H1 (cell line): ENCODE measurements around the gene COL25A1. TPM values are rescaled to one million over a fixed set of nuclear protein-coding genes. Genes with fewer than 3 reads are reported as not detected.

ENCODE experiments used
- CTCF ChIA-PET: fragments of 300-600 bp; sonication (Branson Sonifier 250); formaldehyde crosslinking; loops from one replicate; lab custom pipeline; 2021; ENCODE audit not compliant: partially characterized antibody; lab: Charles Lee
- POLR2A ChIA-PET: fragments of 300-600 bp; sonication (Branson Sonifier 250); formaldehyde crosslinking; loops from one replicate; lab custom pipeline; 2021; ENCODE audit warnings: inconsistent platforms; ENCODE audit not compliant: partially characterized antibody; lab: Charles Lee
- DNase-seq, 2 experiments: peaks; one replicate each; pipeline versions ENCODE4 v3.0.0 to v3.0.0-alpha.2; 2010 to 2022; ENCODE audit warnings: low spot score in 2 of 2, low read depth in 1 of 2, mixed read lengths in 1 of 2
- FAIRE-seq: peaks from 2 replicates; lab custom pipeline; 2011; peaks lifted over from hg19 to GRCh38; lab: Jason Lieb, UNC
- H2AFZ ChIP-seq: 2 replicates; pipeline ENCODE4 v1.8.1; 2012; ENCODE audit warnings: low read length, inconsistent platforms
- H2AK5ac ChIP-seq: 2 replicates; pipeline ENCODE4 v1.6.1; 2013; ENCODE audit warnings: low read depth, low read length
- H2BK120ac ChIP-seq: replicated peaks from 2 replicates; pipeline ENCODE3; 2013; ENCODE audit warnings: low read depth, low read length, inconsistent platforms
- H2BK12ac ChIP-seq: 2 replicates; pipeline ENCODE4 v1.6.1; 2013; ENCODE audit warnings: low read depth, low read length
- H2BK15ac ChIP-seq: 2 replicates; pipeline ENCODE4 v1.6.1; 2013; ENCODE audit warnings: low read length
- H2BK20ac ChIP-seq: 2 replicates; pipeline ENCODE4 v1.6.1; 2013; ENCODE audit warnings: low read length
- H2BK5ac ChIP-seq: 2 replicates; pipeline ENCODE4 v1.6.1; 2013; ENCODE audit warnings: low read depth, low read length
- H3K14ac ChIP-seq: 2 replicates; pipeline ENCODE4 v1.6.1; 2013; ENCODE audit warnings: inconsistent platforms; ENCODE audit not compliant: insufficient read length
- H3K18ac ChIP-seq: 2 replicates; pipeline ENCODE4 v1.6.1; 2013; ENCODE audit warnings: low read length; ENCODE audit errors: extremely low read depth
- H3K23ac ChIP-seq: 2 replicates; pipeline ENCODE4 v1.6.1; 2013; ENCODE audit warnings: inconsistent platforms; ENCODE audit not compliant: insufficient read length
- H3K23me2 ChIP-seq: 2 replicates; pipeline ENCODE4 v1.6.1; 2013; ENCODE audit warnings: low read depth, low read length
- H3K27ac ChIP-seq: 2 replicates; pipeline ENCODE4 v1.6.1; 2011; ENCODE audit warnings: low read depth, low read length, inconsistent platforms
- H3K27me3 ChIP-seq, 4 experiments: replicated peaks in 1 of 4; 1 replicate in 1 of 4; 2 replicates in 3 of 4; pipeline versions ENCODE4 v1.6.1 to v1.8.1; 2011 to 2013; ENCODE audit warnings: low read length in 3 of 4, mild to moderate bottlenecking in 3 of 4, inconsistent platforms in 2 of 4, mixed read lengths in 2 of 4, moderate library complexity in 1 of 4; ENCODE audit not compliant: control insufficient read depth in 3 of 4, insufficient read depth in 3 of 4; ENCODE audit errors: extremely low read depth in 1 of 4
- H3K36me3 ChIP-seq, 4 experiments: 2 replicates each; pipeline versions ENCODE4 v1.6.1 to v1.8.1; 2011 to 2013; ENCODE audit warnings: mild to moderate bottlenecking in 4 of 4, low read length in 3 of 4, moderate library complexity in 2 of 4, control low read depth in 1 of 4, inconsistent platforms in 1 of 4; ENCODE audit not compliant: insufficient read depth in 4 of 4, control insufficient read depth in 2 of 4
- H3K4ac ChIP-seq: replicated peaks from 2 replicates; pipeline ENCODE3; 2013; ENCODE audit warnings: low read length, low read depth, mixed read lengths, inconsistent platforms; ENCODE audit not compliant: insufficient read length
- H3K4me1 ChIP-seq, 4 experiments: replicated peaks in 1 of 4; 1 replicate in 1 of 4; 2 replicates in 3 of 4; pipeline versions ENCODE4 v1.6.1 to v1.8.1; 2011 to 2013; ENCODE audit warnings: low read length in 3 of 4, inconsistent platforms in 2 of 4, mixed read lengths in 1 of 4; ENCODE audit not compliant: insufficient read depth in 4 of 4, control insufficient read depth in 3 of 4
- H3K4me2 ChIP-seq, 2 experiments: 2 replicates each; pipeline versions ENCODE4 v1.6.1 to v1.8.1; 2011 to 2013; ENCODE audit warnings: low read depth in 2 of 2, low read length in 2 of 2, control low read depth in 1 of 2, inconsistent platforms in 1 of 2, mild to moderate bottlenecking in 1 of 2; ENCODE audit not compliant: insufficient read depth in 1 of 2
- H3K4me3 ChIP-seq, 4 experiments: fragments of 200-600, 300-600 bp in 1 of 4; sonication (generic), shearing (Covaris generic), sonication (Bioruptor Twin) in 1 of 4; 2 replicates each; pipeline versions ENCODE4 v1.5.1 to v1.8.1; 2011 to 2016; ENCODE audit warnings: low read length in 4 of 4, low read depth in 3 of 4, control low read depth in 2 of 4, inconsistent platforms in 2 of 4, mild to moderate bottlenecking in 2 of 4, mixed read lengths in 1 of 4, moderate library complexity in 1 of 4; ENCODE audit not compliant: insufficient read depth in 2 of 4; ENCODE audit errors: extremely low read depth in 1 of 4
- H3K56ac ChIP-seq: replicated peaks from 2 replicates; pipeline ENCODE3; 2013; ENCODE audit warnings: low read depth, mild to moderate bottlenecking, mixed read lengths, low read length, inconsistent platforms; ENCODE audit not compliant: insufficient read length
- H3K79me1 ChIP-seq: 2 replicates; pipeline ENCODE4 v1.6.1; 2013; ENCODE audit warnings: low read depth, low read length, control low read depth
- H3K79me2 ChIP-seq, 2 experiments: 2 replicates each; pipeline versions ENCODE4 v1.6.1 to v1.8.1; 2012 to 2013; ENCODE audit warnings: low read length in 2 of 2, mild to moderate bottlenecking in 2 of 2, inconsistent platforms in 1 of 2; ENCODE audit not compliant: insufficient read depth in 2 of 2, control insufficient read depth in 1 of 2
- H3K9ac ChIP-seq, 4 experiments: replicated peaks in 1 of 4; 1 replicate in 1 of 4; 2 replicates in 3 of 4; pipeline versions ENCODE4 v1.6.1 to v1.8.1; 2011 to 2013; ENCODE audit warnings: low read depth in 3 of 4, low read length in 3 of 4, control low read depth in 2 of 4, mild to moderate bottlenecking in 2 of 4, moderate library complexity in 2 of 4, inconsistent platforms in 1 of 4; ENCODE audit errors: extremely low read depth in 1 of 4
- H3K9me3 ChIP-seq, 2 experiments: 2 replicates each; pipeline versions ENCODE4 v1.6.1 to v1.8.1; 2012 to 2013; ENCODE audit warnings: mild to moderate bottlenecking in 2 of 2, moderate library complexity in 2 of 2, control low read depth in 1 of 2, inconsistent platforms in 1 of 2, low read depth in 1 of 2, low read length in 1 of 2, mixed read lengths in 1 of 2; ENCODE audit not compliant: insufficient read depth in 2 of 2
- H4K20me1 ChIP-seq, 2 experiments: replicated peaks in 1 of 2; 2 replicates each; pipeline versions ENCODE3 to v1.8.1; 2011 to 2013; ENCODE audit warnings: inconsistent platforms in 2 of 2, low read length in 2 of 2, mild to moderate bottlenecking in 1 of 2; ENCODE audit not compliant: insufficient read depth in 2 of 2, control insufficient read depth in 1 of 2
- H4K5ac ChIP-seq: 2 replicates; pipeline ENCODE4 v1.6.1; 2013; ENCODE audit warnings: low read length, low read depth, mixed read lengths, inconsistent platforms; ENCODE audit not compliant: insufficient read length
- H4K8ac ChIP-seq: 2 replicates; pipeline ENCODE4 v1.8.0; 2013; ENCODE audit warnings: mild to moderate bottlenecking, moderate library complexity, low read length, inconsistent platforms; ENCODE audit not compliant: insufficient read depth; ENCODE audit errors: extremely low read depth
- H4K91ac ChIP-seq: replicated peaks from 2 replicates; pipeline ENCODE3; 2013; ENCODE audit warnings: low read length, mixed read lengths, inconsistent platforms; ENCODE audit not compliant: insufficient read length
- BACH1 ChIP-seq: IDR thresholded peaks from 2 replicates; pipeline ENCODE4 v1.6.1; 2012; ENCODE audit warnings: low read length, improper control_type of control experiment
- CBX8 ChIP-seq: fragments of 300-800, 300-1000 bp; sonication (generic); IDR thresholded peaks from 2 replicates; pipeline ENCODE4 v1.7.1; 2016; ENCODE audit warnings: low read depth, low read length, borderline replicate concordance
- JUND ChIP-seq: IDR thresholded peaks from 2 replicates; pipeline ENCODE4 v1.6.1; 2011; ENCODE audit warnings: mild to moderate bottlenecking, improper control_type of control experiment, low read length
- SRF ChIP-seq: IDR thresholded peaks from 2 replicates; pipeline ENCODE4 v1.6.1; 2011; ENCODE audit warnings: mild to moderate bottlenecking, low read depth, low read length, moderate library complexity
- WGBS, 2 experiments: shearing (Covaris generic) in 1 of 2; methylation state at CpG; one replicate each; pipeline versions ENCODE4 v1.1.6 to v1.1.7; 2013 to 2015; ENCODE audit warnings: low lambda C conversion rate in 2 of 2, mixed read lengths in 2 of 2, inconsistent platforms in 1 of 2, low coverage in 1 of 2, missing lambda C conversion rate in 1 of 2; ENCODE audit not compliant: insufficient replicate concordance in 2 of 2, insufficient coverage in 1 of 2, insufficient read length in 1 of 2; ENCODE audit errors: extremely low coverage in 1 of 2, missing lambda C conversion rate in 1 of 2; 5-methylcytosine and 5-hydroxymethylcytosine counted together
- polyA plus RNA-seq, 7 experiments: library from polyadenylated mRNA; depleted of rRNA in 3 of 7; stranded (reverse) in 5 of 7; unstranded in 2 of 7; fragments of >200 nt in 5 of 7; fragments of 200-250 nt in 2 of 7; gene quantifications; 1 replicate in 5 of 7; 2 replicates in 1 of 7; 4 replicates in 1 of 7; pipeline versions ENCODE4 v1.2.1 to v1.2.3, GENCODE V29; 2011 to 2013; ENCODE audit warnings: missing spikeins in 2 of 7, mixed read lengths in 2 of 7
- total RNA-seq: library from RNA; stranded (reverse); fragmentation: NEBNext Ultra II Directional; extraction: Animal tissue kit (Norgen Biotek cat#: 25700); gene quantifications from 2 replicates; pipeline ENCODE4 v1.2.1, GENCODE V29; 2021

The COL25A1 gene
- total and polyA plus RNA-seq, 2 of the 8 experiments (the other 6 are each of a cell fraction or from before 2014, with no cell fraction given), result 1.1 to 8.3 TPM

DNA sequence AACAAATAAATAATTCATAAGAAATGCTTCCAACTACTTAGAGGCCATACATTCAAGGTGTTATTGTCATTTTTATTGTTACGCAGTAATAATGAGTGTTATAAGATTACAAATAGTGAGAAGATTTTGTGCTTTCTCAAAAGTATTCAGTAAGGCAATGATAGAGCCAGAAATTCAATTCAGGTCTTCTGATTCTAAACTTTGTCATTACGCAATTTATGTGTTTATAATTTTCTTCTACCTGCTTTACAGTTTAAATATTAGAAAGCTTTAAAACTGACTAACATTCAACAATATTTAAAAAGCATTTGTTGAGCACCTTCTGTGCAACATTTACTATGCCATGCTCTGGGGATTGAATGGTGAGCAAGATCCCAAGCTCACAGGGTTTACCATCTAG lies 356.2 kb downstream of the COL25A1 start:
- no peak for FAIRE-seq
- 88% methylated on average over 2 of the region's 2 CpGs; no CpG with 5 or more reads in 1 of the 2 experiments for WGBS, 2 experiments
- H2AFZ ChIP-seq, result no peak overlapping the region

More for the DNA sequence above, 356.2 kb downstream of the COL25A1 start:
- Histone ChIP-seq H3K27ac (no peak overlapping the region), H4K20me1 (no peaks in the 10 kb centered on the region), H3K36me3 (no peaks in the 10 kb centered on the region), H4K91ac (no peak overlapping the region), H3K23me2 (no peaks in the 10 kb centered on the region), H3K79me1 (no peaks in the 10 kb centered on the region), H2BK12ac (no peak overlapping the region), H3K79me2 (no peaks in the 10 kb centered on the region), H3K9me3 (no peaks in the 10 kb centered on the region), H2AK5ac (no peak overlapping the region), H3K4ac (no peak overlapping the region), H3K27me3 (no peaks in the 10 kb centered on the region), H3K4me2 (no peak overlapping the region), H2BK20ac (no peak overlapping the region), H2BK120ac (no peak overlapping the region), H3K9ac (no peak overlapping the region), H3K4me1 (no peaks in the 10 kb centered on the region), H3K23ac (no peak overlapping the region), H2BK5ac (no peak overlapping the region), H2BK15ac (no peak overlapping the region)
- CTCF ChIA-PET, result no interaction called here
- no peak for DNase-seq
- TF ChIP-seq JUND, result no peak
- TF ChIP-seq BACH1, result no peak
- TF ChIP-seq CBX8, result no peak
- no peak for TF ChIP-seq SRF
- TF ChIP-seq, all 59 proteins: peak for 0
- Histone ChIP-seq H3K56ac (no peak overlapping the region), H3K14ac (no peak overlapping the region), H4K8ac (no peak overlapping the region), H4K5ac (no peak overlapping the region), H3K18ac (no peak overlapping the region), H3K4me3 (no peak overlapping the region)
- POLR2A ChIA-PET, result interaction anchor here (1.3 kb wide), 1 partner anchor 357 kb away, joined by 3 read pairs; no protein-coding TSS in a partner anchor
